Kidney glomerular epithelial cell (primary cell): Measurements from ENCODE around the gene AIDA.
"Not testable (repeated sequence)": the region's sequence is repeated elsewhere in the genome, so short reads cannot be mapped to it uniquely, and the experiment has no call there.

Source experiments
- DNase-seq: peaks from one replicate; lab custom pipeline; 2025; lab: John Stamatoyannopoulos, UW

The AIDA gene

DNA sequence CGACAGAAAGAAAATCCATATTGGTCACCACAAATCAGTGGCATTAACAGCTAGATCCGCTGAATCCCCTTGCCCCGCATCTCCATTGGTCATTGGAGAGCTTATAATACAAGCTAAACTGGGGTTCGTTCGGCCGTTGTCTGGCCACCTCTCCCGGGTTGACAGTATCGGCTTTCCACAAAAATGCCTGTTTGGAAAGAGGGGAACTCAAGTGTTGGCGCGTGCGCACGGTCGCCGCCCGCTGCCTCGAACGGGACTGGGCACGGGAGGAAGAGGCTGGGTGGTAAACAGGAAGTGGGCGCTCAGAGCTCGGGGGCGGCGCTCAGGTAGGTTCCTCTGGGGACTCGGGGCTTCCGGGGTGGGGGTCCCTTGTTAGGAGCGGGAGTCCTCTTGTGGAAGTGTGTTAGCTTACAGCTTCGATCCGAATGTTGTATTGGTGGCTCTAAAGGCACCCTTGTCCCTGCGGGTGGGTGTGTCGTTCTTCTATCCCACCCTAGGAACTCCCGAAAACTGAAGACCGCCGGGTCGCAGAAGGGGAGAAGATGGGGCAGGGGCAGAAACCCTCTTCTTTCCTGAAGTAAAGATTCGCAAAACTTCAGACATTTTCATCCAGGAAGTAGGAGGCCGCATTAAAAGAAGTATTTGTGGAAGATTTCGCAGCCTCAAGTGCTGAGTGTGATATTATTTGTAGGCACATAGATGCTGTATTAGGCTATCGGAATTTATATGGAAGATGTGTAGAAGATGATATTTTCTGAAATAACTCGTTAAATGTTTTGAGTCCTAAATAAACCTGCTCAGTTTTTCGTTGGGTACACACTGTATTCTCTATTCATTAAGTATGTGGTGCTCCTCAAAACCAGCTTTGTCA is 1.0 kb upstream of the AIDA start:
- peak; percentile 93 for DNase-seq

DNA sequence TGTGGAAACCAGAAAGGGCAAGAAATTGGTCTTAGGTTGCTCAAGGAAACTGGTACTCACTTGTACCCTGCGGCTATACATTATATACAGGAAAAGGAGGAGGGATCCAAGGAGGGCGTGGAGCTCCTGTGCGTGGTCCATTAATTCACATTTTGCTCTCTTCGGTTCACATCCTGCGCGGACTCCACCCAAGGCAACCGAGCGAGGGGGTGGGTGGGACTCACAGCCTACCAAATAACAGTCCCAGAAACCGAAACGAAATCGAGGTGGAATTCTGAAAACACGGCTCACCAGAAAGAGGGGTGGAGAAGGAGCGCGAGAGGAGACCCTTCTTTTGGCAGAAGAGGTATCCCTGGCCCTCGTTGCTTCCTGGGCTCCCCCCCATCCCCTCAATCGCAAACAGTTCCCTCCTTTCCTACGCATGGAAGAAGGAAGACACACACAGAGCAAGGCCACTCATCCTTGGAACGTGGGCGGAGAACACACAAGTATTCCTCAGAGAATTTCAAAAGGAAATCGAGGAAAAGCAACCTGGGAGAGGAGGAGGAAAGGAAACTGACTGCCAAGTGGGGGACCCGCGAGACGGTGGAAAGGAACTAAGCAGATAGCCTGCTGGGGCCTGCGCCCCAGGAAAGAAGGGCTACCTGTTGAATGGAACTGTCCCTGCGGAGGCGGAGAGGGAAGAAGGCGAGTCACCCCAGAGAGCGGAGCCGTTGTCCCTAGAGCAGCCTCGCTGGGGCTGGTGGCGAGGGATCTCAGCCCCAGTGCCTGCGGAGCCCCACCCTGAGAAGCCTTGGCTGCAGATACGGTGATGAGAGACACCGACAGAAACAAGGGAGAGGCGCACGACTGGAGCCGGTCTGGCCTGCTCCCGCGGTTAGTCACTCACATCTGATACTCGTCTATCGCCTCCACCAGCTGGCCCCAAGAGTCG is 705 bp downstream of the AIDA start:
- peak; percentile 71 for DNase-seq

DNA sequence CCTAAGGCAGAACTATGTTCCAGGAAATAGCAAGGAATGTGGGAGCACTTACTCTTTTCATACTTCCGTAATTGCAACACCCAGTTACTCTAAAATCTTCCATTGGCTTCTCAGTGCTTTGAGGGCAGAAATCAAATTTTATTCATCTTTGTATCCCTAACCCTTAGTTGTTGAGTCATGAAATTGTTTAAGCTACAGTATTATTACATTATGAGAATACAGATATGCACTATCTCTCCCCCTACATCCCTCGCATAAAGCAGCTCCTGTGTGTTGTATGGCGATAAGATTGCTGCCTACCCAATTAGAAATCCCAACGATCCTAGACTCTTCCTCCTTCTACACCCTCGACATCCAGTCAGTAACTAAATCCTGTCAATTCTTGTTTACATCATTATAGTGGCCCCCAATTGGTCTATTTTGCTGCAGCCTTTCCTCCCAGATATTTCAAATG is 2.6 kb downstream of the AIDA start:
- DNase-seq: no peak

DNA sequence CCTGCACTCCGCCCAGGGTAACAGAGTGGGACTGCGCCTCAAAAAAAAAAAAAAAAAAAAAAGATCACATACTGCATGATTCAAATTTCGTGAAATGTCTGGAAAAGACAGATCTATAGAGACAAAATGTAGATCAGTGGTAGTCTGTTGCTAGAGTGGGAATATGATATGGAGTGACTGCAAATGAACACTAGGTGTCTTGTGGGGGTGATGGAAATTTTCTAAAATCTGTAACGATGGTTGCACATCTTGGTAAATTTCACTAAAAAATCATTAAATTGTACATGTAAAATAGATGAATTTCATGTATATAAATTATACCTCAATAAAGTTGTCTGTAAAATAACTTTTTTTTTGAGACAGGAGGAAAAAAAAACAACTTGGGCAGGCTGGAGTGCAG is 5.5 kb downstream of the AIDA start:
- DNase-seq: no peak

DNA sequence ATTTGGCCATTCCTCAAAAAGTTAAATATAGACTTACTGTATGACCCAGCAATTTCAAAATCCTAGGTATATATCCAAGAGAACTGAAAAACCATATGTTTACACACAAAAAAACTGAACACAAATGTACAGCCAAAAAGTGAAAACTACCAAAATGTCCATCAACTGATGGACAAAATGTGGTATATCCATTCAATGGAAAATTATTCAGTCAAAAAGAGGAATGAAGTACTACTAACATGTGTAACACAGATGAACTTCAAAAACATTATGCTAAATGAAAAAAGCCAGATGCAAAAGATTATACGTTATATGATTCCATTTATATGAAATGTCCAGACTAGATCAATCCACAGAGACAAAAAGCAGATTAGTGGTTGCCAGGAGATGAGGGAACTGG is 8.0 kb downstream of the AIDA start:
- no peak for DNase-seq

DNA sequence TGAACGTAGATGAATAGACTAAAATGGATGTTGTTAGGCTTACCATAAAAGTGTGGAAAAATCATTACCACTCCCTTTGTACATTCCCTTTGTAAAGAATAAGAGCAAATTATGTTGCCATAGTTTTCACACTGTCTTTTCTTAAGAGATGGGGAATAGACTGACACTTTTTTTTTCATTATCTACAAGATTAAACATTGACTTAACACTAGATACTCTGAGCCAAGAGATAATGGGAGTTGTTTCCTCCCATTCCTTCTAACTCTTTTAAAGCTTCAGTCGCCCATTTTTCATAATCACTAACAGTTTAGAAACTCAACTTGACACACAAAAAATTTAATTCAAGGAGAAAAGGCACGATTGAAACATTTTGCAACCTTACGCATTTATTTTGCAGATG is 10.1 kb downstream of the AIDA start:
- DNase-seq: no peak

DNA sequence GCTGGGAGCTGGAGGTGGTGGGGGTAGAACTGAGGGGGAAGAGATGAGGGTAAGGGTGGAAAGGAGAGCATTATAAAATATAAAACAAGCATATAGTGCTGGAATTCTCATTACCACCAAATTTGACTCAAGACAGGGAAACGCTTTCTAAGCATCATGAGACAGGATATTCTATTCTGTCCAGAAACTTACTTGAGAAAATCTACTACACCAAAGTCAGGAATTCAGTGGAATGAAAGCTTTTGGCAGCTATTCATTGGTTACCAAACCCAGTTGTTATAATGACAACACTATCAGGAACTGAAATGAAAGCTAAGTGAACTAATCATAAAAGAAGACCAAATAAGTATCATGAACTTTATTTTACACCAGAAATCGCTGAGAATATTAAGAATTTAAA is 14.5 kb downstream of the AIDA start:
- DNase-seq: no peak

DNA sequence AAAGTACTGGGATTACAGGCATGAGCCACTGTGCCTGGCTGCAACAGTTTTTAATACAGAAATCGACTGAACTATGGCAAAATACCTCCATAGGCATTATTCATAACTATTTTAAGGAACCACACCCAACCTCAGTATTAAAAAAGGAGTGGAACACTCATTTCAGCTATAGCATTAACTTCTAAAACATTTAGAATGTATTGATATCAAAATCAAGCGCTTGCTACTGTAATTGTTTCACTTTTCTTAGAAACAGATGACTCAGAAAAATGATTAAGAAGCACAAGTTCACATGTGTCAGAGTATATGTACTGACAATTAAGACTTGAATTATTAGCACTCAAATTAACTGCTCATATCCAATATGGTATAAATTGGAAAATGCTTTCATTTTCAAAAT is 15.1 kb downstream of the AIDA start:
- DNase-seq: no peak

DNA sequence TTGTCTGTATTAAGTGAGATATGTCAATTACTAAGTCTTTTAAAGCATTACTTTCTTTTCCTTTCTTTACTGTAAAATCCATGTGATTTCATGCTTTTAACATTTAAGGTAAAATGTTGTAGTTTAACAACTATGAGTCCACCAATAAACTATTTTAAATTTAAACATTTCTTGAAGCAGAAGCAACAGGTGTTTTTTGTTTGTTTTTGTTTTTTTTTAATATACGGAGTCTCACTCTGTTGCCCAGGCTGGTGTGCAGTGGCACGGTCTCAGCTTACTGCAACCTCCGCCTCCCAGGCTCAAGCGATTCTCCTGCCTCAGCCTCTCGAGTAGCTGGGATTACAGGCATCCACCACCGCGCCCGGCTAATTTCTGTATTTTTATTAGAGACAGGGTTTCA is 15.6 kb downstream of the AIDA start:
- no peak for DNase-seq

DNA sequence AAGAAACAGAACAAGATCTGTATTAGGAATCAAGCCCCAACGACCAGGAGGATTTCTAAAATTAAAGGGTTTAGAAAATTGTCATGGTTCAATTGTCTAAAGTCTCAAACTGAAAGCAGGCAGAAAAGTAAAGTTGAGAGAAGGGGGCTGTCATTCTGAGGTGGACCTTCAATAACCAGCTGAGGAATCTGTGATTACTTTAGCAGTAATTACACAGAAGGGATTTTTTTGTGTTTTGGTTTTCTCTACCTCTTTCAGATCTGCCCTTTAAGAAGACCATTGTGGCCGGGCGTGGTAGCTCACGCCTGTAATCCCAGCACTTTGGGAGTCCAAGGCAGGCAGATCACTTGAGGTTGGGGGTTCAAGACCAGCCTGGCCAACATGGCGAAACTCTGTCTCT is 17.4 kb downstream of the AIDA start:
- DNase-seq: no peak

DNA sequence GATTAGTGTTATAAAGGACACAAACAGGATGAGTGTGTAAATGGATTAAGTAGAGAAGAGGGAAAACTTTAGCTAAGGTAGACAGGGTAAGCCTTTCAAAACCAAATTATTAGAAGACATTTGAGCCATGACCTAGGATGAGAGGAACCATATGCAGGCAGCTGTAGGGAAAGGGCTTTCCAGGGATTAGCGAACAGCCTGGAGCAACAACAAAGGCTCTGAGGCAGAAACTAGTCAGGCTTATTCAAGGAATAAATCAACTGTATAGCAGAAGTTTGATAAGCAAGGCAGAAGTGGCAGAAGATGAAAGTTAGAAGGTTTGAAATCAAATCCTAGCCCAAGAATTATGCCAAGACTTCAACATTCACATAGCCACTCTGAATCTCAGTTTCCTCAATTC is 21.3 kb downstream of the AIDA start:
- no peak for DNase-seq

DNA sequence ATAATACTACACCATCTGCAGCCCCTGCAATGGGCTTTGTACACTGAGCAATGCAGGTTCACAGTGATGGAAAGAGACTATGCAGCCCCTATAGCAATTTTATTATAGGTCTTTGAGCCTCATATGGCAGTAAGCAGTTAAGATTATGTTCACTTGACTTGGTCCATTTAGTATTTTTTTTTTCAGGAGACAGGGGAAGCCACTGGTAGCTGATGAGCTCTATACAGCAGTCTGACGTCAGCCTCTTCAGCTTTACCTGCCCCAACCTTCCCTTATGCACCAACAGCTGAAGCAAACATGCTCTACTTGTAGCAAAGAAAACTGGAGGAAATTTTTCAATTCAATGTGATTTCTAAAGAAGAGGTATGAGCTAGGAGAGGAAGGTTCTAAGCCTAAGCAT is 32.2 kb downstream of the AIDA start:
- DNase-seq: no peak

DNA sequence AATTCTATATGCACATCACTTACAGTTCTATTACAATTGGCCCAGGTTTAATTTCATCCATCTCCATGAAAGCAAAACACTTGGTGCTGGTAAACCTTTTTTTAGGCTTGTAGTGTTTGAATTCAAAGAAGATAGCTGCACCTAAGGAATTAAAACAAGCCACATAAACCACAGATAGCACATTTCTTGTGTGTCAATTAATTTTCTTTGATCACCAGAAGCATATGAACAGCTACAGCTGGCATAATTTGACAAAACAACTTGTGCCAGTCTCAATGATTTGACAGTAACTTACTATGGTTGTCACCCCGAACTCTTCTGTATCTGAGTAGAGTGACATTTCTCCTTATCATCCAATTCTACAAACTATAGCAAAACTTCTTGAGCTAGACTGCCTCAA is 42.2 kb downstream of the AIDA start:
- DNase-seq: no peak

DNA sequence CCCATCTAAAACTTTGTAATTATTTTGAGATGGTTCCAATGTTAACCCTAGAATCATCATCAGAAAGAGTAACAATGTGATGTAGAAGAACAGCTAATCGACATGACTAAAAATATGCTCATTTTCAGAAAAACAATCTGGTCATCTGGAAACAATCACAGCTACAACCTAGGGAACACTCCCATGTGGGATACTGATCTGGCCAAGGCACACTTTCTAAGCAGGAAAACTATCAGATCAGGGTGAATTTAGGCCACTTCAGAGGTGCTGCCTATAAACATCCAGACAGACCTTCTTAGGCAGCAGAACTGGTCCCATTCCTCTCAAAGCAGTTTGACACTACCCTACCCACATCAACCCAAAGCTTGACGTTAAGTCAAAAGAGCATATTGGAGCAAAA is 43.2 kb downstream of the AIDA start:
- DNase-seq: not testable (repeated sequence)

DNA sequence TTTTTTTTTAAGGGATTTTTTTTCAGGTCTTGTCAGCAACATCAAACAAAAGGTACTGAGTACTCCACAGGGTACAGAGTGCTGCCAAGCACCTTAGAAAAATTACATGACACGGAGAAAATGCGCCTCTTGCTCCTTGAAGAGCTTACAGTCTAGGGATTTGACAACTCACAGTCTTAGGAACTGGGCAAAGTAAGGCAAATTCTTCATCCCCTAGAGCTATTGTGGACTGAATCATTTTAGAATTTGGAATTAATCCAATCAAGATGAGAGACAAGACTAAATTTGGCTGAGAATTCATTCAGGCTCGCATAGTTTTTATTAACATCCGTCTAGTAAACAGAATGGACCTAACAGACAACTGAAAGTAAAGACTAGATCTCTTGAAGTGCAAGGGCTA is 44.1 kb downstream of the AIDA start:
- DNase-seq: not testable (repeated sequence)

DNA sequence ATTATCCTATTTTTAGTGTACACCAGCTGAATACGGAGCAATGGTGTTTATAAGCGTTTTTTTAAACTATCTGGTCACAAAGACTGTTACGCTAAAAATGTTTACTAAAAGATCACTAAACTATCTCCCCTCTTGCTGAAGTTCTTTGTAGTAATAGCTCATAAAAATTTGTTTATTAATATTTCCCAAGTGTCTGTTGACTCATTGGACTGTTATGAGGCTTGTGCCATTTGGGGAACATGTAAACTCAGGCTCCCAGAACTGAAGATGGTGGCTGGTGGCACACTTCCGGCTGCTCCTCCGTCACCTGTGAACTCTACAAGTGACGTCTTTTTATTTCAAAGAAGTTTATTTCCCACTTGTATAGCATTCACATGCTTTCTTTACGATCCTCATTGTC is 46.3 kb downstream of the AIDA start:
- DNase-seq: no peak

DNA sequence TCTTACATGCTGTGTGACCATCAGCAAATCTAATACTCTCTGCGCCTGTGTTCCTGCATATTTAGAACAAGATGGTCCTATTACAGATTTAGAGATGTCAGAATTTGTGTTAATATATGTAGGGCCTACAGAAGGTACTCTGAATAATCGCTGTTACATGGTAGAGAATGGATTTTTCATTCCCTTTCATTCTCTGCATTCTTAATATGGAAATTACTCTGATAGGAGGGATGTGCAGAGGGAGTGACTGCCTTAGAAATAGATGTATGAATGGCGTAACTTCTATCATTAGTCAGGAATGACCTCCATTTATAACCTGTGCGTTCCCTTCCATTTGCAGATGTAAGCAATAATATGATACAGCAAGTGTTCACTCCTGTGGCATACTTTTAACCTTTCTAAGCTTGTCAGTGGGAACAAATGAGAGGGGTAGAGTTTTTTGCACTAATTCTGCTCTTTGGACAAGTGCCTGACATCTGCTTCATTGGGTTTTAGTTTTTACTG is 48.8 kb downstream of the AIDA start:
- DNase-seq: no peak

DNA sequence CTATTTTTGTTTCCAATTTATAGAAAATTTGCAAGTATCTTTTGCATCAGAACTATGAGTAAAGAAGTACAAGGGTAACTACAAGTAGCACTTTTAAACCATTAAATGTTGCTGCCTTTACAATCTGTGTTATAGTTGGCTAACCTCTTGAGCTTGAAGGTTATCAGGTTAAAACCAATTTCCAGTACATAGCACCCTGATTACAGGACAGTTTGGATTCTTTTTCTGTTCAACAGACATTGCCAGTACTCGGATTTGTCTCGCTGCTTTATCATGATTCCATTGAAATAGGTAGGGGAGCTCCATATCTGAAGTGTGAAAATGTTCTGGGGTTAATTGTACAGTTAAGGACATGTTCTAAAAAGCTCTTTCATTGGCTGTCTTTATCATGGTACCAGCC is 54.4 kb downstream of the AIDA start:
- DNase-seq: no peak

DNA sequence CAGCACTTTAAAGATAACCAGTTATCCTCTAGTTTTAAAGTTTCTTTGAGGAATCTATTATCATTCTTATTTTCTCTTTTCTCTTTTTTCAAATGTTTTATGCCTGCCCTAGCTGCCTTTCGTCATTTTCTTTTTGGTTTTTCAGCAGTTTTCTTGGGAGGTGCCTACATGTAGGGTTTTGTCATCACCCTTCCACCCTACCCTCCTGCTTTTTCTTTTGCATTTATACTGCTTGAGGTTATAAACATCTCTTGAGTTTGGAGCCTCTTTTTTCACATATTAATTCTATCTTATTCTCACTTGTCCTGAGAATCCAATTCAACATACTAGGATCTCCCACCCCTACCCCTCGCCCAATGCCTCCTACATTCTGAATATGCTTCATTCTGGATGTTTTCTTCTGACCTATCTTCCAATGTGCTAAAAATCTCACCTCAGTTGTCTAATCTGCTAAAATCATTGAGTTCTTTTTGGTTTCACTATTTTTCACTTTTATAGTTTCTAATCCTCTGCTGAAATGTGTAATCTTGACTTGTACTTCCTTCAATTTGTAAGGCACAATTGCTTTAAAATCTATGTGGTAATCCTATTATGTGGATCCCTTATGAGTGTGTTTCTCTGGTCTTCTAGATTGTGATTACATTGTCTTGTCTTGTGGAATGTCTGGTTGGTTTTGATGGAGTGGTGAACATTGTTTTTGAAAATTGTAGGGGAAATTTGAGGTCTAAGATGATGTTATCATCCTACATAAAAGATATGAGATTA is 55.7 kb downstream of the AIDA start:
- DNase-seq: no peak

DNA sequence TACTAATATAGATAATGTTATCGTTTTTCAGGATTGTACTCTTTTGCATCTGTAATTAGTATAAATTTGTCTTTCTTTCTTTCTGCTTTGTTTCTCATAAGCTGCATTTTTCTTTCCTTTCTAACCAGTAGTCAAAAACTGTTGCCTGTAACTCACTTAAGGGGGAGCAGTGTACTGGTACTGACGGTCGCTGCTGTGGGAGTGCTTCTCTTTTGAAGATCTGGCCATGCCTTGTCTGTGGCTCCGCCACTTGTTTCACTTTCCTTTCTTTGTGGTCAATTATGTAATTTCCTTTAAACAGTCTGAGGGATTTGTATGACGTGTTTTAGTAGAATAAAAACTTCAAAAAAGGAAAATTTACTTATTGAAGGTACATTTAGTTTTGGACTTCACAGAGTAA is 57.4 kb downstream of the AIDA start:
- DNase-seq: no peak

DNA sequence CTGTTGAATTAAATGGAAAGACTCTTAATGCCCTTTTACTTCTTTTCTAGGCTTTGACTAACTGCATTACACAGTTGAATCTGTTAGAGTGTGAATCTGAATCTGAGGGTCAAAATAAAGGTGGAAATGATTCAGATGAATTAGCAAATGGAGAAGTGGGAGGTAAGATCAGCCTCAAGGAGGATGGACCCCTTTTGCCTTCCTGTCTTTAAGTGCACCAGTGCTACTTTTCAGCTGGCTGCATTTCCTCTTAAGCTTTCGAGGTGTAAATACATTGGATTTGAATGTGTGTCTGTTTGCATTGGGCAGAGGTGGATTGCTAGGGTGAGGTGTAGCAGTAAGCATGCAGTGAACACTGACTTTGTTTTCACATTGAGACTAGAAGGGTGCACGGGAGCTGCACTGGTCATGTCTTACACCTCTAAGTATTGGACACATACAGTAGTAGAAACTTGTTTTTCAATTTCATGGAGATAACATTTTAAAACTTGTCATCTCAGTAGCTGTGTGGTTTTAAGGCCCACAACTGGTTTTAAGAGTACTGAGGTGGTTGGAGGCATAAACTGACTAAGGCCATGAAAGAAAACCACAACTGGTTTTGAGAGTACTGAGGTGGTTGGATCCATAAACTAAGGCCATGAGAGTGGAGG is 59.0 kb downstream of the AIDA start:
- no peak for DNase-seq

DNA sequence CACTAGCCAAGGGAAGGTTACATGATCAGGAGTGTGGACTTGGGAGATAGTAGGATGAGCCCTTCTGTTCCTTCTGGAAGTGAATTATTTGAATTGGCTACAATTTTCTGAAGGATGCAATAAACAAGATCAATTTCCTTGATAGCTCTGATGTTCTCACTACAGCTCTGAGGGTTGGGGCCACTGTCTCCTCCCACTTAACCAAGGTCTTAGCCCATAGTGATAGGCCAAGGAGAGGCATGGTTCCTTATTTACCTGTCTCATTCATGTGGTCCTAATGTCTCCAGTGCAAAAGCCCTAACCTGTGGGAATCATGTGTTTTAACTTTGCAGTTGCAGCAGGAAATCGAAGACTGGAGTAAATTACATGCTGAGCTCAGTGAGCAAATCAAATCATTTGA is 59.6 kb downstream of the AIDA start:
- no peak for DNase-seq
